B cell (primary cell): ENCODE measurements around the gene CD96. TPM values are rescaled to one million over a fixed set of nuclear protein-coding genes. Genes with fewer than 3 reads are reported as not detected.

Experiments used
- ATAC-seq: fragments of 200-7000 bp; cut with Tn5 transposase; one replicate; pipeline ENCODE4 v1.10.0; 2021; ENCODE audit warnings: low read depth, mild to moderate bottlenecking, moderate number of reproducible peaks, moderate library complexity
- CTCF ChIA-PET: fragments of 350-600 bp; sonication (Branson Sonifier 250); formaldehyde crosslinking; loops from one replicate; lab custom pipeline; 2021; ENCODE audit warnings: antibody characterized with exemption, inconsistent platforms; lab: Charles Lee
- POLR2A ChIA-PET: fragments of 350-600 bp; sonication (Branson Sonifier 250); formaldehyde crosslinking; loops from one replicate; lab custom pipeline; 2021; ENCODE audit warnings: antibody characterized with exemption; lab: Charles Lee
- DNase-seq: peaks from one replicate; pipeline ENCODE4 v3.0.0; 2013
- H2AFZ ChIP-seq: 2 replicates; pipeline ENCODE4 v1.6.1; 2012; ENCODE audit warnings: mild to moderate bottlenecking, low read depth, low read length; ENCODE audit not compliant: insufficient read depth, poor library complexity, severe bottlenecking
- H3K27ac ChIP-seq, 2 donors: 1 replicate in 1 of 2; 2 replicates in 1 of 2; pipeline ENCODE4 v1.5.1; 2012 to 2013; ENCODE audit warnings: low read length in 2 of 2, mild to moderate bottlenecking in 2 of 2, moderate library complexity in 1 of 2
- H3K27me3 ChIP-seq, 4 experiments: fragments of 200-600 bp in 1 of 4; sonication (generic) in 1 of 4; replicated peaks in 1 of 4; 1 replicate in 2 of 4; 2 replicates in 2 of 4; pipeline versions ENCODE4 v1.6.1 to v1.7.0; 2013 to 2016; ENCODE audit warnings: low read length in 3 of 4, mild to moderate bottlenecking in 2 of 4, mixed read lengths in 1 of 4, moderate library complexity in 1 of 4; ENCODE audit not compliant: insufficient read depth in 4 of 4, control insufficient read depth in 3 of 4; ENCODE audit errors: control extremely low read depth in 1 of 4
- H3K36me3 ChIP-seq, 2 experiments: replicated peaks in 1 of 2; 1 replicate in 1 of 2; 2 replicates in 1 of 2; pipeline versions ENCODE4 v1.6.1 to v1.7.1; 2013; ENCODE audit warnings: low read length in 1 of 2; ENCODE audit not compliant: insufficient read depth in 2 of 2, control insufficient read depth in 1 of 2; ENCODE audit errors: control extremely low read depth in 1 of 2, extremely low read depth in 1 of 2
- H3K4me1 ChIP-seq, 2 donors: fragments of 200-600 bp in 1 of 2; sonication (generic) in 1 of 2; 1 replicate in 1 of 2; 2 replicates in 1 of 2; pipeline versions ENCODE4 v1.5.1 to v1.6.1; 2013 to 2017; ENCODE audit warnings: low read length in 2 of 2; ENCODE audit not compliant: control insufficient read depth in 2 of 2, insufficient read depth in 2 of 2
- H3K4me2 ChIP-seq: replicated peaks from 2 replicates; pipeline ENCODE3; 2012; ENCODE audit warnings: mild to moderate bottlenecking, low read depth, low read length; ENCODE audit not compliant: poor library complexity, severe bottlenecking
- H3K4me3 ChIP-seq, 5 experiments: fragments of 200-600 bp in 1 of 5; sonication (generic) in 1 of 5; 1 replicate in 3 of 5; 2 replicates in 2 of 5; pipeline versions ENCODE4 v1.5.1 to v1.7.0; 2011 to 2016; ENCODE audit warnings: low read length in 4 of 5, mild to moderate bottlenecking in 4 of 5, low read depth in 2 of 5, control low read depth in 1 of 5, moderate library complexity in 1 of 5; ENCODE audit not compliant: insufficient read depth in 1 of 5; ENCODE audit errors: control extremely low read depth in 1 of 5, extremely low read depth in 1 of 5
- H3K79me2 ChIP-seq: fragments of 200-600 bp; sonication (generic); one replicate; pipeline ENCODE4 v1.6.0; 2016; ENCODE audit warnings: low read length; ENCODE audit not compliant: control insufficient read depth, insufficient read depth
- H3K9ac ChIP-seq: fragments of 200-600 bp; sonication (generic); 2 replicates; pipeline ENCODE4 v1.6.1; 2017; ENCODE audit warnings: mild to moderate bottlenecking, low read length, moderate library complexity
- H3K9me3 ChIP-seq, 3 donors: one replicate each; pipeline versions ENCODE4 v1.6.1 to v1.7.1; 2013; ENCODE audit warnings: low read length in 2 of 3; ENCODE audit not compliant: control insufficient read depth in 2 of 3, insufficient read depth in 1 of 3; ENCODE audit errors: control extremely low read depth in 1 of 3
- H4K20me1 ChIP-seq: 2 replicates; pipeline ENCODE4 v1.6.0; 2012; ENCODE audit warnings: mild to moderate bottlenecking, low read length; ENCODE audit not compliant: insufficient read depth, control insufficient read depth, poor library complexity, severe bottlenecking
- H3K27ac Mint-ChIP-seq: one replicate; pipeline ENCODE4 v1.8.0; 2021; ENCODE audit warnings: mixed read lengths
- H3K27me3 Mint-ChIP-seq: one replicate; pipeline ENCODE4 v1.8.0; 2021; ENCODE audit warnings: mixed read lengths
- H3K4me1 Mint-ChIP-seq: one replicate; pipeline ENCODE4 v1.8.0; 2021; ENCODE audit warnings: mixed read lengths
- H3K4me3 Mint-ChIP-seq: one replicate; pipeline ENCODE4 v1.8.0; 2021; ENCODE audit warnings: mixed read lengths
- H3K9me3 Mint-ChIP-seq: one replicate; pipeline ENCODE4 v1.8.0; 2022; ENCODE audit warnings: mixed read lengths; ENCODE audit not compliant: insufficient read depth
- EZH2 ChIP-seq: IDR thresholded peaks from 2 replicates; pipeline ENCODE4 v1.6.1; 2012; ENCODE audit warnings: borderline replicate concordance, low read depth, mild to moderate bottlenecking, moderate library complexity, low read length; ENCODE audit not compliant: insufficient read depth, poor library complexity, severe bottlenecking
- WGBS: methylation state at CpG from one replicate; pipeline ENCODE4 v1.1.5; 2013; ENCODE audit warnings: missing lambda C conversion rate; ENCODE audit not compliant: insufficient coverage; 5-methylcytosine and 5-hydroxymethylcytosine counted together
- intact Hi-C: fragments of 100-400 bp; cut with micrococcal nuclease; formaldehyde crosslinking; loops from one replicate; pipeline ENCODE4 v1.10.0; 2022
- polyA plus RNA-seq: library from polyadenylated mRNA; depleted of rRNA; stranded (reverse); fragments of >200 nt; gene quantifications from 2 replicates; pipeline ENCODE4 v1.2.3, GENCODE V29; 2012
- total RNA-seq, 2 donors: library from RNA; stranded (reverse); fragments of 120-200 nt in 1 of 2; gene quantifications; 1 replicate in 1 of 2; 2 replicates in 1 of 2; pipeline versions ENCODE4 v1.2.3 to v1.2.4, GENCODE V29; 2013 to 2022
- TF ChIP-seq, protein P1 (sequence below): fragments of 200-600 bp; IDR thresholded peaks from one replicate; pipeline ENCODE4 v1.8.0; 2022; ENCODE audit warnings: antibody characterized with exemption, mild to moderate bottlenecking

The CD96 gene
- total and polyA plus RNA-seq, 2 donors (not counting 1 experiment from before 2014, with no cell fraction given) = 21.4 to 56.2 TPM

DNA sequence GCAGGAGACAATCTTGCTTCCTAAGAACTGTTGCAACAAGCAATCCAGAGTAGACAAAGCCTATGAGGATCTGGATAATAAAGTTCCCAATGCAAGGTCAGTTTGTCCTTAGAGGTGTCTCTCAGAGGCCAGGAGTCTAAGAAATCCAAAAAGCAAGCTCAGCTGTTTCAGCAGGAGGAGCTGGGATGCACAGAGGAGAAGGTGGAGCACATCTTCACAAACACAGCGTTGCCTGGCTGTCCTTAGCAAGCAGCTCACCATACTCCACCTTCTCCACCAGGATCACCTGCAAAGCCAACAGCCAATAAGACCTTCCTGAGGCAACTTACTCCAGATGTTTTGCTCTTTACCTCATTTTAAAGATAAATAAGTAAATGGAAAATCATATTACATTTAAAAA lies 52.8 kb downstream of the CD96 start:
- no peaks in the 10 kb centered on the region for H3K9me3 Mint-ChIP-seq
- H3K4me3 Mint-ChIP-seq = peak overlapping the region; percentile 56
- Histone ChIP-seq H3K4me1 (peaks cover 27 to 47% of the 10 kb centered on the region in 2 donors), H3K27me3 (no peaks in the 10 kb centered on the region), H3K9ac (peak overlapping the region; percentile 22), H3K4me3 (peak overlapping the region in 2 of 5 experiments; percentile 2 to 4), H4K20me1 (no peaks in the 10 kb centered on the region), H3K9me3 (no peaks in the 10 kb centered on the region), H3K36me3 (peaks cover 0 to 2% of the 10 kb centered on the region in 2 experiments), H3K79me2 (no peaks in the 10 kb centered on the region), H3K4me2 (peak overlapping the region; percentile 54), H3K27ac (peak overlapping the region in 1 of 2 donors; percentile 71), H2AFZ (peak overlapping the region; percentile 45)
- H3K27me3 Mint-ChIP-seq = no peaks in the 10 kb centered on the region
- ATAC-seq (no peak), DNase-seq (no peak)
- intact Hi-C loops = loop anchor here (1.0 to 5.0 kb wide), 3 partner anchors 16 to 73 kb away; no protein-coding TSS in a partner anchor
- peaks cover 53% of the 10 kb centered on the region for H3K4me1 Mint-ChIP-seq
- 0% methylated on average over 1 of the region's 1 CpG for WGBS
- ChIA-PET CTCF (interaction anchor here (0.6 to 3.9 kb wide), 6 partner anchors 16 to 740 kb away, joined by 3 to 35 read pairs (median 6); no protein-coding TSS in a partner anchor), POLR2A (interaction anchor here (1.0 to 1.5 kb wide), 2 partner anchors 9 to 22 kb away, joined by 6 read pairs; no protein-coding TSS in a partner anchor)
- peak overlapping the region; percentile 84 for H3K27ac Mint-ChIP-seq
- no peak for TF ChIP-seq EZH2
- TF ChIP-seq, protein P1, sequence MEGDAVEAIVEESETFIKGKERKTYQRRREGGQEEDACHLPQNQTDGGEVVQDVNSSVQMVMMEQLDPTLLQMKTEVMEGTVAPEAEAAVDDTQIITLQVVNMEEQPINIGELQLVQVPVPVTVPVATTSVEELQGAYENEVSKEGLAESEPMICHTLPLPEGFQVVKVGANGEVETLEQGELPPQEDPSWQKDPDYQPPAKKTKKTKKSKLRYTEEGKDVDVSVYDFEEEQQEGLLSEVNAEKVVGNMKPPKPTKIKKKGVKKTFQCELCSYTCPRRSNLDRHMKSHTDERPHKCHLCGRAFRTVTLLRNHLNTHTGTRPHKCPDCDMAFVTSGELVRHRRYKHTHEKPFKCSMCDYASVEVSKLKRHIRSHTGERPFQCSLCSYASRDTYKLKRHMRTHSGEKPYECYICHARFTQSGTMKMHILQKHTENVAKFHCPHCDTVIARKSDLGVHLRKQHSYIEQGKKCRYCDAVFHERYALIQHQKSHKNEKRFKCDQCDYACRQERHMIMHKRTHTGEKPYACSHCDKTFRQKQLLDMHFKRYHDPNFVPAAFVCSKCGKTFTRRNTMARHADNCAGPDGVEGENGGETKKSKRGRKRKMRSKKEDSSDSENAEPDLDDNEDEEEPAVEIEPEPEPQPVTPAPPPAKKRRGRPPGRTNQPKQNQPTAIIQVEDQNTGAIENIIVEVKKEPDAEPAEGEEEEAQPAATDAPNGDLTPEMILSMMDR = no peak

DNA sequence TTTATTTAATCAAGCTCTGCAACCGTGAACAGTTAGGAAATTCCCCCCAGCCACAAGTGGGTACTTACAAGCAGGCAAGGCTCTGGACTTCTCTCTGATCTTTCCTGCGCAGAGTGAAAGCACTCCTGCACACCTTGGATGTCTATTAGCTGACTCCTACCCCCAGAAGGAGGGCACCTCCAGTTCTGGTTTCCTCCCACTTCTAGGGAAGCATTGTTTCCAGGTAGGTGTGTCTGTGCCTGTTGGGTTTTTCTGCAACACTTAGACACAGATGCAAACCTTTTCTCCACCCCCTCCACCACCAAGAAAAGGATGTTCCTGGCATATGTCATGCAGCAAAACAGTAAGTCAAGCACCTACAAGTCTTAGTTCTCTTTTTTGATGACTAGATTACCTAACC lies 53.2 kb downstream of the CD96 start, which contains the start of gene ZBED2:
TSS of gene ZBED2 (minus strand) at position 115 of the 400 bp plus-strand sequence. CDS start 1,145 bp downstream, outside the sequence.
- peak within 1 kb of the TSS; percentile 56 for H3K4me3 Mint-ChIP-seq
- WGBS = 13% methylated on average over 2 of the region's 2 CpGs
- TF ChIP-seq EZH2 = no peak
- TF ChIP-seq, protein P1 = no peak
- H3K79me2 ChIP-seq = no peaks in the 10 kb centered on the region
- peak within 1 kb of the TSS; percentile 54 for H3K4me2 ChIP-seq
- DNase-seq (peak; percentile 35), ATAC-seq (peak; percentile 56)
- peak within 1 kb of the TSS; percentile 22 for H3K9ac ChIP-seq
- H3K9me3 ChIP-seq = no peaks in the 10 kb centered on the region
- peaks cover 0 to 7% of the 10 kb centered on the region in 2 experiments for H3K36me3 ChIP-seq
- H3K27ac ChIP-seq = peak within 1 kb of the TSS; percentile 16 to 71
- H3K4me1 ChIP-seq = peaks cover 25 to 43% of the 10 kb centered on the region in 2 donors
- no peaks in the 10 kb centered on the region for H4K20me1 ChIP-seq
- H3K27ac Mint-ChIP-seq = peak within 1 kb of the TSS; percentile 84
- H3K27me3 ChIP-seq = no peaks in the 10 kb centered on the region
- CTCF ChIA-PET = interaction anchor here (0.6 to 3.9 kb wide), 4 partner anchors 17 to 740 kb away, joined by 5 to 35 read pairs (median 12); no protein-coding TSS in a partner anchor
- H3K4me1 Mint-ChIP-seq = peaks cover 49% of the 10 kb centered on the region
- POLR2A ChIA-PET = interaction anchor here (1.5 kb wide), 1 partner anchor 21 kb away, joined by 6 read pairs; no protein-coding TSS in a partner anchor
- H3K4me3 ChIP-seq = peak within 1 kb of the TSS in 2 of 5 experiments; percentile 2 to 4
- no peaks in the 10 kb centered on the region for H3K27me3 Mint-ChIP-seq
- H2AFZ ChIP-seq = peak within 1 kb of the TSS; percentile 45
- no peaks in the 10 kb centered on the region for H3K9me3 Mint-ChIP-seq
- intact Hi-C loops = loop anchor here (2.0 kb wide), 1 partner anchor 16 kb away; no protein-coding TSS in a partner anchor
